ENCODE data around the gene FRAS1. TPM values are rescaled to one million over a fixed set of nuclear protein-coding genes. Genes with fewer than 3 reads are reported as not detected.

Gene FRAS1
- total and polyA plus RNA-seq, 9 of the 15 experiments (the other 6 are each of a cell fraction or from before 2014, with no cell fraction given), result under 0.01 to 0.11 (median 0.04) TPM; not detected in 2

DNA sequence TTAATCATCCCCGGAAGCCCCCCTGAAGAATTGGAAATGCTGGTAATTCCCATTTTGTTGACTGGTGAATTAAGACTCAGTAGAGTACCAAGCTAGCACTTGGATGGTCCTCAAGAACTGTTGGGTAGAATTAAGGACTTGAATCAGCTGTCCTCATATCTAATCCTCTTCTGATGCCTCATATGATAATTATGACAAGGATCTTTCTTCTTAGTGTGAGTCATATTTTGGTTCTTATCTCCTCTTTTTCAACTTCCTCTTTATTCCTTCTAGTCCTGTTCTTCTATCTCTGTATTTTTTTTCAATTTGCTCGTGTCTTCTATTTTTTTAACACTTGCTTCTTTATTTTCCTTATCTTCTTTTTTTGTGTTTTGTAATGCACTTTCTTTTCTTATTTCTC is 288.1 kb downstream of the FRAS1 start (continued):
- TF ChIP-seq, protein P1, sequence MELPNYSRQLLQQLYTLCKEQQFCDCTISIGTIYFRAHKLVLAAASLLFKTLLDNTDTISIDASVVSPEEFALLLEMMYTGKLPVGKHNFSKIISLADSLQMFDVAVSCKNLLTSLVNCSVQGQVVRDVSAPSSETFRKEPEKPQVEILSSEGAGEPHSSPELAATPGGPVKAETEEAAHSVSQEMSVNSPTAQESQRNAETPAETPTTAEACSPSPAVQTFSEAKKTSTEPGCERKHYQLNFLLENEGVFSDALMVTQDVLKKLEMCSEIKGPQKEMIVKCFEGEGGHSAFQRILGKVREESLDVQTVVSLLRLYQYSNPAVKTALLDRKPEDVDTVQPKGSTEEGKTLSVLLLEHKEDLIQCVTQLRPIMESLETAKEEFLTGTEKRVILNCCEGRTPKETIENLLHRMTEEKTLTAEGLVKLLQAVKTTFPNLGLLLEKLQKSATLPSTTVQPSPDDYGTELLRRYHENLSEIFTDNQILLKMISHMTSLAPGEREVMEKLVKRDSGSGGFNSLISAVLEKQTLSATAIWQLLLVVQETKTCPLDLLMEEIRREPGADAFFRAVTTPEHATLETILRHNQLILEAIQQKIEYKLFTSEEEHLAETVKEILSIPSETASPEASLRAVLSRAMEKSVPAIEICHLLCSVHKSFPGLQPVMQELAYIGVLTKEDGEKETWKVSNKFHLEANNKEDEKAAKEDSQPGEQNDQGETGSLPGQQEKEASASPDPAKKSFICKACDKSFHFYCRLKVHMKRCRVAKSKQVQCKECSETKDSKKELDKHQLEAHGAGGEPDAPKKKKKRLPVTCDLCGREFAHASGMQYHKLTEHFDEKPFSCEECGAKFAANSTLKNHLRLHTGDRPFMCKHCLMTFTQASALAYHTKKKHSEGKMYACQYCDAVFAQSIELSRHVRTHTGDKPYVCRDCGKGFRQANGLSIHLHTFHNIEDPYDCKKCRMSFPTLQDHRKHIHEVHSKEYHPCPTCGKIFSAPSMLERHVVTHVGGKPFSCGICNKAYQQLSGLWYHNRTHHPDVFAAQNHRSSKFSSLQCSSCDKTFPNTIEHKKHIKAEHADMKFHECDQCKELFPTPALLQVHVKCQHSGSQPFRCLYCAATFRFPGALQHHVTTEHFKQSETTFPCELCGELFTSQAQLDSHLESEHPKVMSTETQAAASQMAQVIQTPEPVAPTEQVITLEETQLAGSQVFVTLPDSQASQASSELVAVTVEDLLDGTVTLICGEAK (IDR thresholded peaks at IDR 0.05), result peak; percentile 74; the same call in 1 of the 2 replicates
- TF ChIP-seq, protein P1 (CRISPR knock-in tag; IDR thresholded peaks at IDR 0.05), result no peak
- TF ChIP-seq, protein P2, sequence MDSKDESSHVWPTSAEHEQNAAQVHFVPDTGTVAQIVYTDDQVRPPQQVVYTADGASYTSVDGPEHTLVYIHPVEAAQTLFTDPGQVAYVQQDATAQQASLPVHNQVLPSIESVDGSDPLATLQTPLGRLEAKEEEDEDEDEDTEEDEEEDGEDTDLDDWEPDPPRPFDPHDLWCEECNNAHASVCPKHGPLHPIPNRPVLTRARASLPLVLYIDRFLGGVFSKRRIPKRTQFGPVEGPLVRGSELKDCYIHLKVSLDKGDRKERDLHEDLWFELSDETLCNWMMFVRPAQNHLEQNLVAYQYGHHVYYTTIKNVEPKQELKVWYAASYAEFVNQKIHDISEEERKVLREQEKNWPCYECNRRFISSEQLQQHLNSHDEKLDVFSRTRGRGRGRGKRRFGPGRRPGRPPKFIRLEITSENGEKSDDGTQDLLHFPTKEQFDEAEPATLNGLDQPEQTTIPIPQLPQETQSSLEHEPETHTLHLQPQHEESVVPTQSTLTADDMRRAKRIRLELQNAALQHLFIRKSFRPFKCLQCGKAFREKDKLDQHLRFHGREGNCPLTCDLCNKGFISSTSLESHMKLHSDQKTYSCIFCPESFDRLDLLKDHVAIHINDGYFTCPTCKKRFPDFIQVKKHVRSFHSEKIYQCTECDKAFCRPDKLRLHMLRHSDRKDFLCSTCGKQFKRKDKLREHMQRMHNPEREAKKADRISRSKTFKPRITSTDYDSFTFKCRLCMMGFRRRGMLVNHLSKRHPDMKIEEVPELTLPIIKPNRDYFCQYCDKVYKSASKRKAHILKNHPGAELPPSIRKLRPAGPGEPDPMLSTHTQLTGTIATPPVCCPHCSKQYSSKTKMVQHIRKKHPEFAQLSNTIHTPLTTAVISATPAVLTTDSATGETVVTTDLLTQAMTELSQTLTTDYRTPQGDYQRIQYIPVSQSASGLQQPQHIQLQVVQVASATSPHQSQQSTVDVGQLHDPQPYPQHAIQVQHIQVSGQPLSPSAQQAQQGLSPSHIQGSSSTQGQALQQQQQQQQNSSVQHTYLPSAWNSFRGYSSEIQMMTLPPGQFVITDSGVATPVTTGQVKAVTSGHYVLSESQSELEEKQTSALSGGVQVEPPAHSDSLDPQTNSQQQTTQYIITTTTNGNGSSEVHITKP (IDR thresholded peaks at IDR 0.05; ENCODE audit: partially characterized antibody), result no peak
- no peak for TF ChIP-seq POLR2G (IDR thresholded peaks at IDR 0.05; ENCODE audit: low read depth, low read length)
- TF ChIP-seq MCM7 (IDR thresholded peaks at IDR 0.05), result no peak
- TF ChIP-seq DPF2 (IDR thresholded peaks at IDR 0.05), result peak; percentile 48; the same call in 1 of the 2 replicates
- TF ChIP-seq NFIX (CRISPR knock-in tag; IDR thresholded peaks at IDR 0.05; ENCODE audit: low read depth), result no peak
- TF ChIP-seq, protein P3, sequence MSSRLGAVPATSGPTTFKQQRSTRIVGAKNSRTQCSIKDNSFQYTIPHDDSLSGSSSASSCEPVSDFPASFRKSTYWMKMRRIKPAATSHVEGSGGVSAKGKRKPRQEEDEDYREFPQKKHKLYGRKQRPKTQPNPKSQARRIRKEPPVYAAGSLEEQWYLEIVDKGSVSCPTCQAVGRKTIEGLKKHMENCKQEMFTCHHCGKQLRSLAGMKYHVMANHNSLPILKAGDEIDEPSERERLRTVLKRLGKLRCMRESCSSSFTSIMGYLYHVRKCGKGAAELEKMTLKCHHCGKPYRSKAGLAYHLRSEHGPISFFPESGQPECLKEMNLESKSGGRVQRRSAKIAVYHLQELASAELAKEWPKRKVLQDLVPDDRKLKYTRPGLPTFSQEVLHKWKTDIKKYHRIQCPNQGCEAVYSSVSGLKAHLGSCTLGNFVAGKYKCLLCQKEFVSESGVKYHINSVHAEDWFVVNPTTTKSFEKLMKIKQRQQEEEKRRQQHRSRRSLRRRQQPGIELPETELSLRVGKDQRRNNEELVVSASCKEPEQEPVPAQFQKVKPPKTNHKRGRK (tag; IDR thresholded peaks at IDR 0.05), result 0 out of 2 replicates have a peak, but pooled peaks have one; percentile 22
- peak; percentile 76 for TF ChIP-seq JUND (IDR thresholded peaks at IDR 0.05; ENCODE audit: borderline replicate concordance, low read depth, low read length)
- TF ChIP-seq JUND (tag; IDR thresholded peaks at IDR 0.05; ENCODE audit: borderline replicate concordance, low read depth, low read length), result peak; percentile 82; the same call in 2 of the 3 replicates
- no peak for TF ChIP-seq PTTG1 (tag; IDR thresholded peaks at IDR 0.05; ENCODE audit: low read depth)
- TF ChIP-seq YY1 (IDR thresholded peaks at IDR 0.05; ENCODE audit: borderline replicate concordance in 1 of 3, control insufficient read depth in 1 of 3, extremely low read depth in 1 of 3, insufficient read depth in 3 of 3, insufficient read length in 1 of 3, insufficient replicate concordance in 2 of 3, low read depth in 1 of 3, low read length in 2 of 3), result no peak
